Measurements from ENCODE around the gene GRK5.

- no peak for TF ChIP-seq CTCF (IDR thresholded peaks at IDR 0.05; ENCODE audit: low read depth, low read length)
- TF ChIP-seq EZH2phosphoT487 (IDR thresholded peaks at IDR 0.05; ENCODE audit: low read depth) = no peak
Measured at GRCh38 chr10:119303886-119304285, 96.5 kb downstream of the GRK5 start.

Data from OCI-LY3 (cell line).